CD14-positive monocyte (primary cell): ENCODE measurements around the gene SLC16A9. TPM values are rescaled to one million over a fixed set of nuclear protein-coding genes. Genes with fewer than 3 reads are reported as not detected.

ENCODE experiments used
- DNase-seq, 3 donors: peaks; one replicate each; pipeline ENCODE4 v3.0.0-alpha.2; 2011 to 2022
- H2AFZ ChIP-seq: 2 replicates; pipeline ENCODE4 v1.6.0; 2012; ENCODE audit warnings: mild to moderate bottlenecking, low read depth, low read length, inconsistent platforms; ENCODE audit not compliant: insufficient read depth, poor library complexity, severe bottlenecking
- H3K27ac ChIP-seq, 2 donors: 1 replicate in 1 of 2; 2 replicates in 1 of 2; pipeline ENCODE4 v1.5.1; 2012 to 2013; ENCODE audit warnings: low read length in 2 of 2, control low read depth in 1 of 2, inconsistent platforms in 1 of 2, low read depth in 1 of 2, mild to moderate bottlenecking in 1 of 2
- H3K27me3 ChIP-seq, 2 donors: one replicate each; pipeline versions ENCODE4 v1.6.0 to v1.6.1; 2011 to 2013; ENCODE audit warnings: low read length in 2 of 2; ENCODE audit not compliant: control insufficient read depth in 2 of 2, insufficient read depth in 2 of 2
- H3K36me3 ChIP-seq, 2 donors: replicated peaks in 1 of 2; 1 replicate in 1 of 2; 2 replicates in 1 of 2; pipeline versions ENCODE4 v1.5.1 to v1.6.1; 2012 to 2013; ENCODE audit warnings: low read length in 2 of 2, control low read depth in 1 of 2, inconsistent platforms in 1 of 2, mild to moderate bottlenecking in 1 of 2; ENCODE audit not compliant: insufficient read depth in 2 of 2, control insufficient read depth in 1 of 2
- H3K4me1 ChIP-seq, 2 donors: 1 replicate in 1 of 2; 2 replicates in 1 of 2; pipeline versions ENCODE4 v1.5.1 to v1.6.1; 2012 to 2013; ENCODE audit warnings: low read length in 2 of 2, control low read depth in 1 of 2, inconsistent platforms in 1 of 2, mild to moderate bottlenecking in 1 of 2, moderate library complexity in 1 of 2; ENCODE audit not compliant: insufficient read depth in 2 of 2, control insufficient read depth in 1 of 2
- H3K4me2 ChIP-seq: replicated peaks from 2 replicates; pipeline ENCODE3; 2012; ENCODE audit warnings: low read length, moderate library complexity, mild to moderate bottlenecking; ENCODE audit not compliant: poor library complexity, severe bottlenecking; ENCODE audit errors: extremely low read depth
- H3K4me3 ChIP-seq, 3 experiments: fragments of 200-600 bp in 1 of 3; sonication (generic) in 1 of 3; replicated peaks in 1 of 3; 1 replicate in 2 of 3; 2 replicates in 1 of 3; pipeline ENCODE4 v1.5.1; 2011 to 2013; ENCODE audit warnings: low read length in 3 of 3, mild to moderate bottlenecking in 3 of 3, control low read depth in 2 of 3, low read depth in 2 of 3, inconsistent platforms in 1 of 3, moderate library complexity in 1 of 3
- H3K79me2 ChIP-seq: 2 replicates; pipeline ENCODE4 v1.6.0; 2012; ENCODE audit warnings: mild to moderate bottlenecking, control low read depth, inconsistent platforms, low read length, moderate library complexity; ENCODE audit not compliant: insufficient read depth
- H3K9ac ChIP-seq: 2 replicates; pipeline ENCODE4 v1.6.0; 2017; ENCODE audit warnings: low read length, mild to moderate bottlenecking; ENCODE audit not compliant: insufficient read depth, poor library complexity, severe bottlenecking
- H3K9me3 ChIP-seq, 2 donors: replicated peaks in 1 of 2; 1 replicate in 1 of 2; 2 replicates in 1 of 2; pipeline versions ENCODE4 v1.5.1 to v1.6.1; 2012 to 2013; ENCODE audit warnings: low read length in 2 of 2, control low read depth in 1 of 2; ENCODE audit not compliant: control insufficient read depth in 1 of 2, insufficient read depth in 1 of 2
- H4K20me1 ChIP-seq: 2 replicates; pipeline ENCODE4 v1.6.0; 2012; ENCODE audit warnings: mild to moderate bottlenecking, low read length, control low read depth, moderate library complexity; ENCODE audit not compliant: insufficient read depth
- H3K27ac Mint-ChIP-seq, 7 donors: one replicate each; pipeline ENCODE4 v1.8.0; 2020; ENCODE audit warnings: mild to moderate bottlenecking in 7 of 7, mixed read lengths in 7 of 7, moderate library complexity in 6 of 7, inconsistent platforms in 2 of 7
- H3K27me3 Mint-ChIP-seq, 3 donors: one replicate each; pipeline ENCODE4 v1.8.0; 2021 to 2022; ENCODE audit warnings: low read depth in 3 of 3, mild to moderate bottlenecking in 3 of 3, mixed read lengths in 3 of 3, moderate library complexity in 3 of 3, inconsistent platforms in 1 of 3
- H3K36me3 Mint-ChIP-seq, 2 donors: one replicate each; pipeline ENCODE4 v1.8.0; 2020; ENCODE audit warnings: mixed read lengths in 2 of 2, inconsistent platforms in 1 of 2, mild to moderate bottlenecking in 1 of 2
- H3K4me1 Mint-ChIP-seq: one replicate; pipeline ENCODE4 v1.8.0; 2020; ENCODE audit warnings: mild to moderate bottlenecking, mixed read lengths
- H3K4me3 Mint-ChIP-seq, 2 donors: one replicate each; pipeline ENCODE4 v1.8.0; 2020; ENCODE audit warnings: mild to moderate bottlenecking in 2 of 2, mixed read lengths in 2 of 2, moderate library complexity in 1 of 2
- H3K9me3 Mint-ChIP-seq, 7 donors: one replicate each; pipeline ENCODE4 v1.8.0; 2020 to 2022; ENCODE audit warnings: mixed read lengths in 7 of 7, mild to moderate bottlenecking in 6 of 7, moderate library complexity in 6 of 7, inconsistent platforms in 2 of 7
- CTCF ChIP-seq: fragments of 200-600 bp; IDR thresholded peaks from one replicate; pipeline ENCODE4 v1.8.0; 2022; ENCODE audit warnings: antibody characterized with exemption, mild to moderate bottlenecking
- WGBS: methylation state at CpG from one replicate; pipeline ENCODE4 v1.1.5; 2013; ENCODE audit warnings: missing lambda C conversion rate; ENCODE audit not compliant: insufficient coverage; 5-methylcytosine and 5-hydroxymethylcytosine counted together
- intact Hi-C, 2 donors: fragments of 100-400 bp; cut with micrococcal nuclease; formaldehyde crosslinking; loops; one replicate each; pipeline versions ENCODE4 v1.15.0 to v1.15.1; 2023
- polyA plus RNA-seq, 3 donors: library from polyadenylated mRNA; depleted of rRNA in 1 of 3; unstranded in 2 of 3; stranded (reverse) in 1 of 3; fragments of 300-500 nt in 2 of 3; fragments of >200 nt in 1 of 3; fragmentation: Illumina TruSeq in 2 of 3; gene quantifications; 1 replicate in 2 of 3; 2 replicates in 1 of 3; pipeline ENCODE4 v1.2.3, GENCODE V29; 2012 to 2021

Gene SLC16A9
- polyA plus RNA-seq, 3 donors, result not detected

- 100% methylated on average over 2 of the region's 4 CpGs for WGBS
- Histone ChIP-seq H3K79me2 (no peaks in the 10 kb centered on the region), H3K4me1 (no peaks in the 10 kb centered on the region), H3K9ac (no peak overlapping the region), H3K27me3 (no peaks in the 10 kb centered on the region), H3K4me3 (no peak overlapping the region), H4K20me1 (no peaks in the 10 kb centered on the region), H3K9me3 (no peaks in the 10 kb centered on the region), H3K36me3 (no peaks in the 10 kb centered on the region), H3K4me2 (no peak overlapping the region), H3K27ac (no peak overlapping the region), H2AFZ (no peak overlapping the region)
- Mint-ChIP-seq H3K4me3 (no peak overlapping the region), H3K27me3 (peaks cover 0 to 2% (median 0%) of the 10 kb centered on the region in 3 donors), H3K27ac (no peak overlapping the region), H3K36me3 (no peaks in the 10 kb centered on the region), H3K4me1 (peaks cover 10% of the 10 kb centered on the region), H3K9me3 (peaks cover 0 to 7% (median 3%) of the 10 kb centered on the region in 7 donors)
- intact Hi-C loops, result no loop called here
- no peak for TF ChIP-seq CTCF
- DNase-seq, result no peak
These were observed 101.7 kb downstream of the SLC16A9 start for GRCh38 chr10:59607970-59608369.

- Histone ChIP-seq H3K27ac (no peak overlapping the region), H3K27me3 (no peaks in the 10 kb centered on the region), H3K4me1 (no peaks in the 10 kb centered on the region), H3K4me2 (no peak overlapping the region), H4K20me1 (no peaks in the 10 kb centered on the region), H2AFZ (no peak overlapping the region), H3K9me3 (no peaks in the 10 kb centered on the region), H3K9ac (no peak overlapping the region), H3K79me2 (no peaks in the 10 kb centered on the region), H3K4me3 (no peak overlapping the region), H3K36me3 (no peaks in the 10 kb centered on the region)
- WGBS, result no CpG with 5 or more reads among the region's 1 CpG
- H3K9me3 Mint-ChIP-seq, result peaks cover 0 to 7% (median 3%) of the 10 kb centered on the region in 7 donors
- H3K36me3 Mint-ChIP-seq, result no peaks in the 10 kb centered on the region
- DNase-seq, result no peak
- TF ChIP-seq CTCF, result no peak
- no peak overlapping the region for H3K4me3 Mint-ChIP-seq
- peaks cover 10% of the 10 kb centered on the region for H3K4me1 Mint-ChIP-seq
- intact Hi-C loops, result no loop called here
- H3K27ac Mint-ChIP-seq, result no peak overlapping the region
- H3K27me3 Mint-ChIP-seq, result no peaks in the 10 kb centered on the region
These were observed 103.1 kb downstream of the SLC16A9 start for GRCh38 chr10:59606551-59606961.
